PC-9 (cell line): ENCODE results near the gene CTNNA3. TPM values are rescaled to one million over a fixed set of nuclear protein-coding genes. Genes with fewer than 3 reads are reported as not detected.

Experiments used
- Bru-seq: library from RNA; stranded (reverse); fragments of 400-500 nt; gene quantifications from one replicate; lab custom pipeline; 2021; lab: Mats Ljungman, UMichigan
- BruChase-seq, 2 experiments: library from RNA; stranded (reverse); fragments of 400-500 nt; gene quantifications; one replicate each; lab custom pipeline; 2021; lab: Mats Ljungman, UMichigan
- BruUV-seq: library from RNA; stranded (reverse); fragments of 400-500 nt; replicated peaks from 2 replicates; lab custom pipeline; 2021; lab: Mats Ljungman, UMichigan
- CTCF ChIA-PET: fragments of 300-600 bp; sonication (Branson Sonifier 250); formaldehyde crosslinking; loops from one replicate; lab custom pipeline; 2022; ENCODE audit warnings: antibody characterized with exemption; lab: Charles Lee
- POLR2A ChIA-PET: fragments of 300-600 bp; sonication (Branson Sonifier 250); formaldehyde crosslinking; loops from one replicate; lab custom pipeline; 2022; ENCODE audit warnings: antibody characterized with exemption; ENCODE audit not compliant: unreplicated experiment; lab: Charles Lee
- DNase-seq, 2 experiments: peaks; one replicate each; pipeline versions ENCODE4 v3.0.0 to v3.0.0-alpha.2; 2015 to 2022; ENCODE audit warnings: mixed read lengths in 1 of 2
- H2AFZ ChIP-seq: fragments of 200-600 bp; sonication (generic); 2 replicates; pipeline ENCODE4 v1.8.1; 2017; ENCODE audit warnings: antibody characterized with exemption
- H3F3A ChIP-seq: fragments of 200-600 bp; sonication (generic); 2 replicates; pipeline ENCODE4 v1.8.1; 2017; ENCODE audit warnings: antibody characterized with exemption, mild to moderate bottlenecking, low read depth; ENCODE audit not compliant: insufficient read depth
- H3K27ac ChIP-seq: fragments of 200-600 bp; sonication (generic); 2 replicates; pipeline ENCODE4 v1.6.1; 2016; ENCODE audit warnings: mixed run types
- H3K27me3 ChIP-seq: fragments of 200-600 bp; sonication (generic); 2 replicates; pipeline ENCODE4 v1.6.1; 2016; ENCODE audit warnings: low read depth, mixed run types; ENCODE audit not compliant: insufficient read depth
- H3K36me3 ChIP-seq: fragments of 200-600 bp; sonication (generic); 2 replicates; pipeline ENCODE4 v1.6.1; 2016; ENCODE audit warnings: low read depth, mixed run types
- H3K4me1 ChIP-seq: fragments of 200-600 bp; sonication (generic); replicated peaks from 2 replicates; pipeline ENCODE4 v1.6.1; 2016; ENCODE audit warnings: mixed run types; ENCODE audit not compliant: insufficient read depth
- H3K4me2 ChIP-seq: fragments of 200-600 bp; sonication (generic); 2 replicates; pipeline ENCODE4 v1.6.1; 2017; ENCODE audit warnings: mixed run types
- H3K4me3 ChIP-seq: fragments of 200-600 bp; sonication (generic); 2 replicates; pipeline ENCODE4 v1.6.1; 2016; ENCODE audit warnings: mixed run types
- H3K79me2 ChIP-seq: fragments of 200-600 bp; sonication (generic); 2 replicates; pipeline ENCODE4 v1.6.1; 2017; ENCODE audit warnings: low read depth, mixed run types
- H3K9me2 ChIP-seq: fragments of 200-600 bp; sonication (generic); 2 replicates; pipeline ENCODE4 v1.8.1; 2017; ENCODE audit warnings: mild to moderate bottlenecking; ENCODE audit not compliant: insufficient read depth
- H3K9me3 ChIP-seq: fragments of 200-600 bp; sonication (generic); 2 replicates; pipeline ENCODE4 v1.8.1; 2016; ENCODE audit warnings: low read depth; ENCODE audit not compliant: insufficient read depth
- H4K20me1 ChIP-seq: fragments of 200-600 bp; sonication (generic); 2 replicates; pipeline ENCODE4 v1.8.1; 2017; ENCODE audit not compliant: insufficient read depth
- EZH2 ChIP-seq: fragments of 200-600 bp; sonication (generic); IDR thresholded peaks from 2 replicates; pipeline ENCODE4 v1.8.0; 2017; ENCODE audit warnings: antibody characterized with exemption, low read depth
- intact Hi-C: fragments of 100-400 bp; cut with micrococcal nuclease; formaldehyde crosslinking; loops from one replicate; pipeline ENCODE4 v1.10.0; 2022; ENCODE audit not compliant: unreplicated experiment
- long read RNA-seq: library from polyadenylated mRNA; stranded (forward); transcript quantifications from one replicate; pipeline ENCODE4 v2.0.0, GENCODE V29; 2022
- total RNA-seq: library from RNA; stranded (reverse); gene quantifications from 2 replicates; pipeline ENCODE4 v1.2.3, GENCODE V29; 2021
- TF ChIP-seq, protein P1 (sequence below): fragments of 200-600 bp; sonication (generic); conservative IDR thresholded peaks from 2 replicates; pipeline ENCODE4 v1.6.1; 2017; ENCODE audit warnings: mixed run types, antibody characterized with exemption, mild to moderate bottlenecking, moderate library complexity

The CTNNA3 gene
- not detected in 2 replicates for total RNA-seq
- Bru-seq, nascent RNA = percentile 6 among the genes with signal in this experiment
- BruChase-seq, experiment 1, labeled RNA remaining after a 2-hour chase = percentile 6 among the genes with signal in this experiment
- percentile 4 among the genes with signal in this experiment for BruChase-seq, experiment 2, labeled RNA remaining after a 6-hour chase
- long read RNA-seq = 0 reads

DNA sequence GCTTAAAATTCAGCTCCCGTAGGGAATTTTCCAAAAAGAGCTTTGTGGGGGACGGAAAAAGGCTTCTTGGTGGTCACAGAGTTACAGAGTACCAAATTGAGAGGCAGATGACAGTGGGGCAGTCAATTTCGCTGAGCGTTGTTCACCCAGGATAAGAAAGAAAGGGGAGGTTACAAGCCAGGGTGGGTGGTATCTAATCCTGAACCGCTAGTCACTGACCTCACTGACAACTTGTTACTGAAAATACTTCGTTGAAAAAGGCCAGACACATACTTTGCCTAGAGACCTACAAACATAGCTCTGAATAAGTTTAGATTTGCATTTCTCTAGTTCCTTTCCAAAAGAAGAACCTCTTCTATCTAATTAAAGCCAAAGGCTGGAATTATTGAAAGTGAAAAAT, at the start of gene CTNNA3:
Gene CTNNA3, minus strand, starts transcription at position 167 of the 400 bp plus-strand sequence.
- Histone ChIP-seq H3K4me1 (no peaks in the 10 kb centered on the region), H3K9me3 (no peaks in the 10 kb centered on the region), H2AFZ (no peak within 1 kb of the TSS), H3K9me2 (no peaks in the 10 kb centered on the region), H3K27ac (no peak within 1 kb of the TSS), H4K20me1 (no peaks in the 10 kb centered on the region), H3F3A (no peaks in the 10 kb centered on the region), H3K4me3 (no peak within 1 kb of the TSS), H3K36me3 (no peaks in the 10 kb centered on the region), H3K4me2 (no peak within 1 kb of the TSS), H3K79me2 (no peaks in the 10 kb centered on the region), H3K27me3 (peaks cover 41% of the 10 kb centered on the region)
- intact Hi-C loops = loop anchor here (5.0 kb wide), 1 partner anchor 606 kb away; no protein-coding TSS in a partner anchor
- no peak for TF ChIP-seq EZH2
- TF ChIP-seq, protein P1, sequence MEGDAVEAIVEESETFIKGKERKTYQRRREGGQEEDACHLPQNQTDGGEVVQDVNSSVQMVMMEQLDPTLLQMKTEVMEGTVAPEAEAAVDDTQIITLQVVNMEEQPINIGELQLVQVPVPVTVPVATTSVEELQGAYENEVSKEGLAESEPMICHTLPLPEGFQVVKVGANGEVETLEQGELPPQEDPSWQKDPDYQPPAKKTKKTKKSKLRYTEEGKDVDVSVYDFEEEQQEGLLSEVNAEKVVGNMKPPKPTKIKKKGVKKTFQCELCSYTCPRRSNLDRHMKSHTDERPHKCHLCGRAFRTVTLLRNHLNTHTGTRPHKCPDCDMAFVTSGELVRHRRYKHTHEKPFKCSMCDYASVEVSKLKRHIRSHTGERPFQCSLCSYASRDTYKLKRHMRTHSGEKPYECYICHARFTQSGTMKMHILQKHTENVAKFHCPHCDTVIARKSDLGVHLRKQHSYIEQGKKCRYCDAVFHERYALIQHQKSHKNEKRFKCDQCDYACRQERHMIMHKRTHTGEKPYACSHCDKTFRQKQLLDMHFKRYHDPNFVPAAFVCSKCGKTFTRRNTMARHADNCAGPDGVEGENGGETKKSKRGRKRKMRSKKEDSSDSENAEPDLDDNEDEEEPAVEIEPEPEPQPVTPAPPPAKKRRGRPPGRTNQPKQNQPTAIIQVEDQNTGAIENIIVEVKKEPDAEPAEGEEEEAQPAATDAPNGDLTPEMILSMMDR = no peak
- no peak for DNase-seq
- ChIA-PET POLR2A (no interaction called here), CTCF (no interaction called here)
- no TSS peak for BruUV-seq

DNA sequence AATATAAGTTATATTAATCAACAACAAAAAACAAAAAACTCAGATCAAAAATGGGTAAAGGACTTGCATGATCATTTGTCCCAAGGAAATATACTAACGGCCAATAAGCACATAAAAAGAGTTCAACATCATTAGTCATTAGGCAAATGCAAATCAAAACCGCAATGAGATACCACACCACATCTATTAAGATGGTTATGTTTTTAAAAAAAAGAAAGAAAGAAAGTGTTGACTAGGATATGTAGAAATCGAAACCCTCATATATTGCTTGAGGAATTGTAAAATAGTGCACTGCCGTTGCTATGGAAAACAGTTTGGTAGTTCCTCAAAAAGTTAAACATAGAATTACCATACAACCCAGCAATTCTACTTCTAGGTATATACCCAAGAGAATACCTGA, 39.4 kb upstream of the CTNNA3 start:
- no peaks in the 10 kb centered on the region for H3K36me3 ChIP-seq
- TF ChIP-seq EZH2 = no peak
- TF ChIP-seq, protein P1 = no peak
- peaks cover 35% of the 10 kb centered on the region; the same call in 1 of the 2 replicates for H3K27me3 ChIP-seq
- no peaks in the 10 kb centered on the region for H3F3A ChIP-seq
- H3K4me1 ChIP-seq = no peaks in the 10 kb centered on the region
- no peak overlapping the region for H2AFZ ChIP-seq
- ChIA-PET POLR2A (no interaction called here), CTCF (no interaction called here)
- no peaks in the 10 kb centered on the region for H3K9me3 ChIP-seq
- H3K4me3 ChIP-seq = no peak overlapping the region
- DNase-seq = no peak
- intact Hi-C loops = no loop called here
- H3K27ac ChIP-seq = no peak overlapping the region
- H4K20me1 ChIP-seq = no peaks in the 10 kb centered on the region
- H3K9me2 ChIP-seq = no peaks in the 10 kb centered on the region
- H3K4me2 ChIP-seq = no peak overlapping the region
- no TSS peak for BruUV-seq
- no peaks in the 10 kb centered on the region for H3K79me2 ChIP-seq

DNA sequence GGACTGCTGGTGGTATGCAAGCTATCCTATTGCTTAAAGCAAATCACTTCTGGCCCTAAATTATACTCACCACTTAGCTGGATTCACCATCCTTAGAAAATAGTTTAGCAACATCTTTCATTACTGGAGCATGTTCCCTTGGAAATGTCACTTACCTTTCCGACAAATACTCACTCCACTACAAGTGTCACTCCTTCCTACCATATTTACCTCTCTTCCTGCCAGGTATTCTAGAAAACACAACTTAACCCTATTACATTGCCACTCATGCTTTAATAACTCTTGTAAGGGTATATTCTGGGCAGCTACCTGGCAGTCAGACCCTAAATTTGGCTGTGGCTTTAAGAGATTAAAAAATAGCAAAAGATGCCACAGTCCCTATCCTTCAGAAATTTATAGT, 37.5 kb upstream of the CTNNA3 start:
- Histone ChIP-seq H4K20me1 (no peaks in the 10 kb centered on the region), H3K9me2 (no peaks in the 10 kb centered on the region), H3K4me1 (no peaks in the 10 kb centered on the region), H3K27ac (no peak overlapping the region), H3F3A (no peaks in the 10 kb centered on the region), H3K79me2 (no peaks in the 10 kb centered on the region), H3K27me3 (peaks cover 35% of the 10 kb centered on the region; the same call in 1 of the 2 replicates), H3K9me3 (no peaks in the 10 kb centered on the region), H2AFZ (no peak overlapping the region), H3K4me3 (no peak overlapping the region), H3K36me3 (no peaks in the 10 kb centered on the region), H3K4me2 (no peak overlapping the region)
- no TSS peak for BruUV-seq
- CTCF ChIA-PET = no interaction called here
- no peak for TF ChIP-seq EZH2
- TF ChIP-seq, protein P1 = no peak
- intact Hi-C loops = no loop called here
- POLR2A ChIA-PET = no interaction called here
- DNase-seq = no peak
